KOPT-K1 (cell line): ENCODE results near the gene FOXJ3.

ENCODE experiments used
- H3K27ac ChIP-seq: fragments of 200-600 bp; sonication (generic); 2 replicates; pipeline ENCODE4 v1.5.1; 2016; ENCODE audit warnings: antibody characterized with exemption, mild to moderate bottlenecking, low read depth, low read length; ENCODE audit not compliant: poor library complexity, severe bottlenecking
- H3K36me3 ChIP-seq: fragments of 200-600 bp; sonication (generic); 2 replicates; pipeline ENCODE4 v1.5.1; 2017; ENCODE audit warnings: antibody characterized with exemption, mild to moderate bottlenecking, low read length, moderate library complexity; ENCODE audit not compliant: insufficient read depth
- H3K9me3 ChIP-seq: fragments of 200-600 bp; sonication (generic); 2 replicates; pipeline ENCODE4 v1.5.1; 2017; ENCODE audit warnings: antibody characterized with exemption, low read length, mild to moderate bottlenecking; ENCODE audit not compliant: insufficient read depth, poor library complexity, severe bottlenecking

Gene FOXJ3

DNA sequence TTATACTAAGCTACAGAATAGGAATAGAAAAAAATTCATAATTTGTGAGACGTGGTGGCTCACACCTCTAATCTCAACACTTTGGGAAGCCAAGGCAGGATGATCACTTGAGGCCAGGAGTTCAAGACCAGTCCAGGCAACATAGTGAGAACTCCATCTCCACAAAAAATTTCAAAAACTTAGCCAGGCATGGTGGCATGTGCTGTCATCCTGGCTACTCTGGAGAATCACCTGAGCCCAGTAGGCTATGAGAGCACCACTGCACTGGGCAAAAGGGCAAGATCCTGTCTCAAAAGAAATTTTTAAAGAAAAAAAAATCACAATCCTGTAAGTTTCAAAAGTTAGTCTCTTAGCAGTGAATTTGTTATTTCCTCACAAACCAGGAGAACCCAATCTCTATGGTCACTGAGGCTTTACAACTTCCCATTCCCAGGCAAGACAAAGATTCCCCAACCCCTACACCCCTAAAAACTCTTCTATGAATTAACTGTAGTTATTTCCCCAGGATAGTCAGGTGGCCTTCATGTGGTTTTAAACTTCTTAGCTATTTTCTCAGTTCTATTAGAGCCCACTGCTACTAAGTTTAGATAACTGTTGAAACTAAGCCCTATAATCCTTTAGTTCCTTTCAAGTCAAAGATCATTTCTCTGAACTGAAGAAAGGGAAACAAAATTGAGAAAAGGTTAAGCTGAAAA is 74.5 kb downstream of the FOXJ3 start:
- peak overlapping the region; percentile 87 for H3K27ac ChIP-seq
- peaks cover 25% of the 10 kb centered on the region for H3K36me3 ChIP-seq
- no peaks in the 10 kb centered on the region for H3K9me3 ChIP-seq

DNA sequence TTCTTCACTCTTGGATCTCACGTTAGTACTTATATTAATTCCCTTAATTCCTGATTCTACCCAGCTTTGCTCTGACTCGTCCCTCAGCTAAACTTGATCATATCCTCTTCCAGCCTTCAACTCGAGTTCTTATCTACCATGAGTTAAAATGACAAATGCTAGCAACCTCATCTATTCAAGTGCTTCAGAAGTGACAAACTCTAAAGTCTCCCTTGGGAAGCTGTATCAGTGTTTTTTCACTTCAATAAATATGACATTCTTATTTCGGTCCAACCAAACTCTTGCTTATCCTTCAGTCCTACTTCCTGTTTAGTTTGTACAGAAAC is 75.3 kb downstream of the FOXJ3 start:
- no peaks in the 10 kb centered on the region for H3K9me3 ChIP-seq
- peak overlapping the region; percentile 87 for H3K27ac ChIP-seq
- peaks cover 24% of the 10 kb centered on the region for H3K36me3 ChIP-seq

DNA sequence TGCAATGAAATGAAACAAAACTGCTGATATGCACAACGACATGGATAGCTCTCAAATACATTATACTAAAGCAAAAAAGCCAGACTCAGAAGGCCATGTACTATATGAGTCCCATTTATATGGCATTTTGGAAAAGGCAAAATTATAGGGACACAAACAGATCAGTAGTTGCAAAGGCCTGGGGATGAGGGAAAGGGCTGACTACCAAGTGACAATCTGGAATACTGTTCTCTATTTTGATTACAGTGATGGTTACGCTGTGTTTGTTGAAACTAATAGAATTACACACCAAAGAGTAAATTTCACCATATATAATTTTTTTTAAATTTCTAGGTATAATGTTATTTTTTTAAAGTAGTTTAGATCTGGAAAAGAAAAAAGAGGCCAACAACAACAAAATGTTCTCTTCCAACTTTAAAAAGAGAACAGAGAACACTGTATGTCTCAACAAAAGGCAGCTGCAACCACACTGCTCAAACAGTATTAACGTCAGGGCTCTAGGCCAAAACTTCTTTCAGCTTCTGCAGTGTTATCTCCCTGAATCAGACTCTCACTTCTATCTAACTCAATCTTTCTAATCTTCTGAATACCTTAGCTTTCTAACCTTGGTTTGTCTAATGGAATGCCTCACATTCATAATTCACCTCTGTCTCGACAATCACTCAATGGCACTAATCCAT is 75.8 kb downstream of the FOXJ3 start:
- H3K27ac ChIP-seq, result peak overlapping the region; percentile 87
- H3K36me3 ChIP-seq, result peaks cover 19% of the 10 kb centered on the region
- no peaks in the 10 kb centered on the region for H3K9me3 ChIP-seq

DNA sequence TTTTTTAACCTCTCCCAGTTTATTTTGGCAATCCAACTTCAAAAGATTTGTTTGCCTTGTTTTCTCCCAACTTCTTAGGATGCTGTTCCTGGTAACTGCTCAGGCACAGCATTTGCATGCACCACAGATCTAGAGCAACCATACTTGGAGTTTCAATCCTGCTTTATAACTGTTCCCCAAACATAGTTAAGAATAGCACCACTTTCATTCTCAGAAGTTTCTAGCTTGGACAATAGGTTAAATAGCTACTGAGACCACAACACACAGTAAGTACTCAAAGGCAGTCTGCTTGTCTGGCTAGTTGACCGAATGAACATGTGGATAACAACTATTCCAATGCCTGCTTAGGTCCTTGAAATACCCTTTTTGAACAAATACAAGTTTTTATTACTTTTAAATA is 76.8 kb downstream of the FOXJ3 start:
- Histone ChIP-seq H3K27ac (peak overlapping the region; percentile 87), H3K36me3 (peaks cover 9% of the 10 kb centered on the region), H3K9me3 (no peaks in the 10 kb centered on the region)

DNA sequence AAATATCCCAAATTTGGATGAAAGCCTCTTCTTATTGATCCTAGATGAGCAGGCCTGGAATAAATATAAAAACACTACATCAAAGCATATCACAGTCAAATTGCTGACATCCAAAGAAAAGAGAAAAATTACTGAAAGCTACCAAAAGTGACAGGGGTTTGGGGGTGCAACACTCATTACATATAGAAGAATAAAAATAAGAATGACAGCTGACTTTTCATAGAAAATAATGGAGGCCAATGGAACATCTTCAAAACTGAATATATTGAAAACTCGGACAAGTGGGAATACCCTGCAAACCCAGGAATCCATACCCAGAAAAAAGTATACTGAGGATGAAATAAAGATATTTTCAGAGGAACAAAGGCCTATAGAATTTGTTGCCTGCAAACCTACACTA is 84.0 kb downstream of the FOXJ3 start:
- Histone ChIP-seq H3K27ac (no peak overlapping the region), H3K9me3 (peaks cover 16% of the 10 kb centered on the region), H3K36me3 (peaks cover 28% of the 10 kb centered on the region)

DNA sequence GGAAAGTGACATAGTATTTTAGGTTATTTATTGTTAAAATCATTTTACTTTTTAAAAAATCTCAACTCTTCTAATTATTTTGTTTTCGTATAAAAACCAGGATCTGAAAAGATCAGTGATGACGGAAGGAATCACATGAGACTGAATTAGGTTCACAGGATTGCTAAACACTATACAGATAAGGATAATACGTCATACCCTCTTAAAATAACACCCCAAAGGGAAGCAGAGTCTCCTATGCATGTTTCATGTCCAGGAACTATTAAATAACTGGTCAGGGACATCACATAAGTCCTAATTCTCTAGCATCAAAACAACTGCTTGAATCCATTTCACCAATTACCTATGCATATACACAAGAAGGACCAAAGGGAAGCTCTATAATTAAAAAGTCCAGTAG is 84.9 kb downstream of the FOXJ3 start:
- Histone ChIP-seq H3K36me3 (peaks cover 23% of the 10 kb centered on the region), H3K9me3 (peaks cover 16% of the 10 kb centered on the region), H3K27ac (no peak overlapping the region)

DNA sequence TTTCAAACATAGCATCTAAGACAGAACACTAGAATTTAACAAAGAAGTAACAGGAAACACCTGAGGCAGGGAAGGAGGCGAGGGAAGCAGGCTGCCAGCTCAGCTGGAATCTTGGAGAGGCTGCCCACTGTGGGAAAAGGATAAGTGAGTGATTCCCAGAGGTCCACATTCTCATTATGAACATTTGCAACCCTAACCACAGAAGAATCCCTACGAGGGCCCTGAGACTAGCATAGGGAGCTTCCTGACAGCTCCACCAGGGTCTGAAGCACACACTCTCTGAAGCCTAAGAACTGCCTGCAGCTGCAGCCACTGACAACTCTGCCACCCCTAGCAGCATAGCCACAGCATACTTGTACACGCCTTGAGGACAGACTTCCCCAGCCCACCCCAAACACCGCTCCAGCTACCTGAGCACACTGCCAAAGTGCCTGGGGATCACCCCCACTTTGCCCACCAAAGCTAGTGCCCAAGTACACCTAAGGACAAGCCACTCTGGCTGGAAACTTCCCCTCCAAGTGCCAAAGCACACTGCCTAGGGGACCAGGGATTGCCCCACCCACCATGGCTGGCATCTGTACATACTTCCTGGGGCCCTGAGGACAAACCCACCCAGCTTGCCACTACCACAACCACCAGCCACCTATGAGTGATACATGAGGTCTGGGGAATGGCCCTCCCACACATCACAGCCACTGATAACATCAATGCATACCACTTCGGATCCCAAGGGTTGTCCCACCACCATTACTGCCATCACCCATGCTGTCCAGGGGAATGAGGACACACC is 93.9 kb downstream of the FOXJ3 start:
- H3K9me3 ChIP-seq, result peaks cover 39% of the 10 kb centered on the region
- H3K36me3 ChIP-seq, result peaks cover 15% of the 10 kb centered on the region
- H3K27ac ChIP-seq, result peak overlapping the region; percentile 58

DNA sequence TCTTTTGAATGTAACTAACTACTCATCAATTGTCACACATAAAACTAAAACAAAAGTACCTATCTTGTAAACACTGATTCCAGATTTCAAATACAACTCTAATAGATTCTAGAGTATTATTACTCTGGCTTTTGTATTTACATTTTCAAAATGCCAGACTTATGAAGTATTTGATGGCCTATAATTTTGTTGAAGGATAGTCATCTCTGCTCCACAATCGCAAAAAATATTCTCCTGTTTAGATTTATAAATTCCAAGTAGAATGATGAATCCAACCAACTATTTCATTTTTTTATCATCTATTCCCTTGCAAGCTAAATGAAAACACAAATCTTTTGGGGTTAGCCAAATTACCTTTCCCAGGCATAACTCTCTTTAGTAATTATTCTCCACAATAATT is 95.5 kb downstream of the FOXJ3 start:
- peaks cover 56% of the 10 kb centered on the region for H3K9me3 ChIP-seq

DNA sequence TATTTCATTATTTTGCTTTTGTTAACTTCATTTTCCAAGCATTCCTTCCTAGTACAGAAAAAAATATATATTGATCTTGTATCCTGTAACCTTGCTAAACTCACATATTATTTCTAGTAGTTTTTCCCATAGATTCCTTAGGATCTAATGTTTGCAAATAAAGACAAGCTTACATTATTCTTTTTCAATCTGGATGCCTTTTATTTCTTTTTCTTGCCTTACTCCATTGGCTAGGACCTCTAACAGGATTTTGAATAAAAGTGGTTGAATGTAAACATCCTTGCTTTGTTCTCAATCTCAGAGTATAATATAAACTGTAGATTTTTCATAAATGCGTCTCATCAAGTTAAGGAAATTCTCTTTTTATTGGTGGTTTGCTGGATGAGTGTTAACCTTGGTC is 96.0 kb downstream of the FOXJ3 start:
- H3K27ac ChIP-seq, result no peak overlapping the region
- H3K9me3 ChIP-seq, result peaks cover 59% of the 10 kb centered on the region
- peaks cover 23% of the 10 kb centered on the region for H3K36me3 ChIP-seq

More for the DNA sequence above, 95.5 kb downstream of the FOXJ3 start:
- Histone ChIP-seq H3K36me3 (peaks cover 23% of the 10 kb centered on the region), H3K27ac (no peak overlapping the region)

DNA sequence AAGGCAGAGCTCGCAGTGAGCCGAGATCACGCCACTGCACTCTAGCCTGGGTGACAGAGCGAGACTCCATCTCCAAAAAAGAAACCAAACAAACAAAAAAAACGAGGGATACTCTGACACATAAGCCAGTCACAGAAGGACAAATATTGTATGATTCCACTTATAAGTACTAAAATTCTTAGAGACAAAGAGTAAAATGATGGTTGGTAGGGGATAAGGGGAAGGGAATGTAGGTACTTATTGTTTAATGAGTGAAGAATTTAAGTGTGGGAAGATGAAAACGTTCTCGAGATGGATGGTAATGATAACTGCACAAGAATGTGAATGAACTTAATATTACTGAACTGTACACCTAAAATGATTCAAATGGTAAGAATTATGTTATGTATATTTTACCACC is 103.8 kb downstream of the FOXJ3 start:
- H3K27ac ChIP-seq, result no peak overlapping the region
- H3K36me3 ChIP-seq, result peaks cover 8% of the 10 kb centered on the region; the same call in 1 of the 2 replicates
- peaks cover 22% of the 10 kb centered on the region for H3K9me3 ChIP-seq

DNA sequence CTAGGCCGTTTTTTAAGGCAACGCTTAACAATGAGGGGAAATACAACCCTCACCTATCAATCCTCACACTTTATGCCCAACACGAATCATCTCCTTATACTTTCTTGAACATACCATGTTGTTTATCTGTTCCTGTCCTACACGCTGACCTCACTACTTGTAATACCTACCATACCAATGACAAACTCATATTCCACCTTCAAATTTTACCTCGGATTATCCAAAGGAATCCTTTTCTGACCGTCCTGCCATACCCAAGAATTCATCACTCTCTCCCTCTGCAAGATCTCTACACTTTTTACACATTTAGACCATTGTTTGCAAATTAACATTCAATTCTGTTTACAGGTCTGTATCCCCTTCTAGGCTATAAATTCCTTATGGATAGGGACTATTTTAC is 106.1 kb downstream of the FOXJ3 start:
- no peak overlapping the region for H3K27ac ChIP-seq
- H3K9me3 ChIP-seq, result no peaks in the 10 kb centered on the region
- 0 out of 2 replicates have a peak, but pooled peaks cover 2% of the 10 kb centered on the region for H3K36me3 ChIP-seq

DNA sequence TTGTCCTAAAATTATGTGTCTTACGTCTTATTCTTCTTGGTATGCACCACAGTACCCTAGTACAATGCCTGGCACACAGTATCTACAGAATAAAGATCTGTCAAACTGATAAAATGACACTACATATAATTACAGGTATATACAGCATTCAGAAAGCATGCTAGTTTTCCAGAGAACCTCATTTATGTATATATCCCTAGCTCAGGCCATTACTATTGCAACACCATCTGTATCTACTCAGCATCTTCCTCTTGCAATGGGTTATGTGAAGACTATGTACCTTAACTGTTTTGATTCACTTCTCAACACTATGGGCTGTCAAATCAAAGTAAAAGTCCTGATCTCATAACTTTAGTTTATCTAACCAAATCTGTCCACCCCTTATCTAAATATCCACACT is 112.0 kb downstream of the FOXJ3 start:
- H3K9me3 ChIP-seq, result no peaks in the 10 kb centered on the region
- H3K27ac ChIP-seq, result no peak overlapping the region
- peaks cover 12% of the 10 kb centered on the region; the same call in 1 of the 2 replicates for H3K36me3 ChIP-seq

DNA sequence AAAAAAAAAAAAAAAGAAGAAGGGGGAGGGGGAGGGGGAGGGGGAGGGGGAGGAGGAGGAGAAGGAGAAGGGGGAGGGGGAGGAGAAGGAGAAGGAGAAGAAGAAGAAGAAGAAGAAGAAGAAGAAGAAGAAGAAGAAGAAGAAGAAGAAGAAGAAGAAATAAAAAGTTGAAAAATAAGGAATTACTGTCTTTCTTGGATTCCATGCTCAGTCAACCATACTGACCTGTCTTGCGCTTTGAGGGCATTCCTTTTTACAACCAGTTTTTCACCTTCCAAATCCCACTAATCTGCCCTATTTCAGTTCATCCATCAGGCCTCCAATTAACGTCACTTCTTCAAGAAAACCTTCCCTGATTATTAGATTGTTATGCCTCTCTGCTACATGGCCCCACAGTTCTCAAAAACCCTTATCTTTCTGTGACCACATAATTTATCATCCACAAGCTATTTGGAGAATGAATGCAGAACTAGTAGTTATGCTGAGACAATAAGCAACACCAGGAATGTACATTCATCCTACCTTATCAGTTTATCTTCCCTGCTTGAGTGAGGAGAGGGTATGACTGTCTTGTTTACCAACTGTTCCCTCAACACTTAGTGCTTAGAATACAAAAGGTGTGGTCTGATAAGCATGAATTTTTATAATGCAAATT is 113.0 kb downstream of the FOXJ3 start:
- Histone ChIP-seq H3K27ac (no peak overlapping the region), H3K9me3 (no peaks in the 10 kb centered on the region), H3K36me3 (peaks cover 12% of the 10 kb centered on the region; the same call in 1 of the 2 replicates)

DNA sequence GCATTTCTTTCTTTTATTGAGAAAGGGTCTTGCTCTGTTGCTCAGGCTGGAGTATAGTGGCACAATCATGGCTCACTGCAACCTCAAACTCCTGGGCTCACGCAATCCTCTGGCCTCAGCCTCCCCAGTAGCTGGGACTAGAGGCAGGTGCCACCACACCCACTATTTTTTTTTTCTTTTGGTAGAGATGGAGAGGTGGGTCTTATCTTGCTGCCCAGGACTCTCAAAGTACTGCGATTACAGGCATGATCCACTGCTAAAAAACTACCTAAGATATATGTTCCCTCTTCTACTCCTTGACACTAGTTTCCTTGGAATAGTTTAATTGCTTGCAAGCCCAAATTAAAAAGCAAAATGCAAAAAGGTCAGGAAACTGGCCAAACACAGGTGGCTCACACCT is 113.6 kb downstream of the FOXJ3 start:
- Histone ChIP-seq H3K27ac (no peak overlapping the region), H3K36me3 (peaks cover 12% of the 10 kb centered on the region; the same call in 1 of the 2 replicates), H3K9me3 (no peaks in the 10 kb centered on the region)

DNA sequence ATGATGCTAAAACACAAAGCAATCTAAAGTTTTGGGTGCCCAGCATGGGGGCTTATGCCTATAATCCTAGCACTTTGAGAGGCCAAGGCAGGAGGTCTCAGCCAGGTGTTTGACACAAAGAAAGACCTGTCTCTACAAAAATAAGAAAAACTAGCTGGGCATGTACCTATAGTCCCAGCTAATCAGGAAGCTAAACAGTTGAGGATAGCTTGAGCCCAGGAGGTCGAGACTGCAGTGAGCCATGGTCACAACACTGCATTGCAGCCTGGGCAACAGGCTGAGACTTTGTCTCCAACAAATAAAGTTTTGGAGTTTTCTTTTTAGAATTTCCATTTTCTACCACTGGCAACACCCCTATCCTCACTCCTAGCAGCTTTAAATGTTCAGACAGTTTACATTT is 115.4 kb downstream of the FOXJ3 start:
- Histone ChIP-seq H3K36me3 (peaks cover 16% of the 10 kb centered on the region), H3K27ac (no peak overlapping the region)

More for the DNA sequence above, 115.4 kb downstream of the FOXJ3 start:
- H3K9me3 ChIP-seq, result peaks cover 5% of the 10 kb centered on the region
